ENCODE measurements around the gene LRWD1. TPM values are rescaled to one million over a fixed set of nuclear protein-coding genes. Genes with fewer than 3 reads are reported as not detected.
A peak's percentile ranks its signal among the peaks of the same experiment; 100 is the strongest.
"Not testable (repeated sequence)": the region's sequence is repeated elsewhere in the genome, so short reads cannot be mapped to it uniquely, and the experiment has no call there.

Gene LRWD1
- total RNA-seq, 1 donor from 2014 or later: 16.4 TPM

GRCh38 chr7:102493220-102493935 is 28.6 kb downstream of the LRWD1 start:
- not testable (repeated sequence) for DNase-seq (ENCODE audit: low spot score)
- peak; percentile 70 for ATAC-seq

- DNase-seq (ENCODE audit: low spot score); ATAC-seq: not testable (repeated sequence)
Measured at GRCh38 chr7:102494026-102494425, 29.2 kb downstream of the LRWD1 start.

- ATAC-seq: peak; percentile 52
- DNase-seq (ENCODE audit: low spot score): not testable (repeated sequence)
Measured at GRCh38 chr7:102494473-102495149, 29.8 kb downstream of the LRWD1 start.

GRCh38 chr7:102496861-102497260 is 32.1 kb downstream of the LRWD1 start:
- ATAC-seq; DNase-seq (ENCODE audit: low spot score): not testable (repeated sequence)

GRCh38 chr7:102497308-102497707 is 32.5 kb downstream of the LRWD1 start:
- ATAC-seq (peak; percentile 31), DNase-seq (ENCODE audit: low spot score) (peak; percentile 46)

DNA sequence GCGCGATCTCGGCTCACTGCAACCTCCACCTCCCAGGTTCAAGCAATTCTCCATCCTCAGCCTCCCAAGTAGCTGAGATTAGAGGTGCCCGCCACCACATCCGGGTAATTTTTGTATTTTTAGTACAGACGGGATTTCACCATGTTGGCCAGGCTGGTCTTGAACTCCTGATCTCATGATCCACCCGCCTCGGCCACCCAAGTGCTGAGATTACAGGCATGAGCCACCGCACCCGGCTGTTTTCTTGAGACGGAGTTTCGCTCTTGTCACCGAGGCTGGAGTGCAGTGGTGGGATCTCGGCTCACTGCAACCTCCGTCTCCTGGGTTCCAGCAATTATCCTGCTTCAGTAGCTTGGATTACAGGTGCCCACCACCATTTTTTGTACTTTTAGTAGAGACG is 33.5 kb downstream of the LRWD1 start:
- not testable (repeated sequence) for DNase-seq (ENCODE audit: low spot score); ATAC-seq

DNA sequence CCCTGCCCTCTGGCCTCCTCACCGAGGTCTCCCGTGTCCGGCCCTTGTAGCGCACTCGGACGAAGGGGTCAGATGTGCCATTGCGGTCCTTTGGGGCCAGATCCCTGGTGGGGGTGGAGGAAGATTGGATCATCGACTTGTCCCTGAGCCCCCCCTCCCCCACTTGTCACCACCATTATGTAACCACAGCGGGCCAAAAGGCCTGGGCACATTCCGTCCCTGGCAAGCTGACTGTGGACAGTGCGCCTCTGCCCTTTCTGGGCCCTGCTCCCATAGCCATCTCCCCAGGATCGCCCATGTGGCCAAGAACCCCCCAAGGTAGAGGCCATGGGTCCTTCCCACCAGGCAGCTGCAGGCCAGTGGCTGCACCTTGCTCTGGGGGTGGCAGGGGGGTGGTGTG is 38.4 kb downstream of the LRWD1 start:
- ATAC-seq: peak; percentile 66

GRCh38 chr7:102505298-102506185 is 40.8 kb downstream of the LRWD1 start:
- ATAC-seq: not testable (repeated sequence)
- peak; percentile 38 for DNase-seq (ENCODE audit: low spot score)

More for the DNA sequence above, 38.4 kb downstream of the LRWD1 start:
- DNase-seq (ENCODE audit: low spot score): not testable (repeated sequence)

- ATAC-seq: not testable (repeated sequence)
- peak; percentile 41 for DNase-seq (ENCODE audit: low spot score)
Measured at GRCh38 chr7:102507410-102508088, 42.8 kb downstream of the LRWD1 start.

DNA sequence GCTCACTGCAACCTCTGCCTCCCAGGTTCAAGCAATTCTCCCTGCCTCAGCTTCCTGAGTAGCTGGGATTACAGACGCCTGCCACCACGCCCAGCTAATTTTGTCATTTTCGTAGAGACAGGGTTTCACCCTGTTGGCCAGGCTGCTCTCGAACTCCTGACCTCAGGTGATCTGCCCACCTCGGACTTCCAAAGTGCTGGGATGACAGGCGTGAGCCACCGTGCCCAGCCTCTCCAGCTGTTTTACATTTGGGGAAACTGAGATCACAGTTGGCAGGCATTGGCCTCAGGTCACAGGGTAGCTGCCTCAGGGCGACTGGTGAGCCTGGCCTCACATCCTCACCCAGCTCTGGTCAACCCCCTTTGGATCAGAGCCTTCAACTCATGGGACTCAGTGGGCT is 45.8 kb downstream of the LRWD1 start:
- not testable (repeated sequence) for ATAC-seq
- peak; percentile 40 for DNase-seq (ENCODE audit: low spot score)

DNA sequence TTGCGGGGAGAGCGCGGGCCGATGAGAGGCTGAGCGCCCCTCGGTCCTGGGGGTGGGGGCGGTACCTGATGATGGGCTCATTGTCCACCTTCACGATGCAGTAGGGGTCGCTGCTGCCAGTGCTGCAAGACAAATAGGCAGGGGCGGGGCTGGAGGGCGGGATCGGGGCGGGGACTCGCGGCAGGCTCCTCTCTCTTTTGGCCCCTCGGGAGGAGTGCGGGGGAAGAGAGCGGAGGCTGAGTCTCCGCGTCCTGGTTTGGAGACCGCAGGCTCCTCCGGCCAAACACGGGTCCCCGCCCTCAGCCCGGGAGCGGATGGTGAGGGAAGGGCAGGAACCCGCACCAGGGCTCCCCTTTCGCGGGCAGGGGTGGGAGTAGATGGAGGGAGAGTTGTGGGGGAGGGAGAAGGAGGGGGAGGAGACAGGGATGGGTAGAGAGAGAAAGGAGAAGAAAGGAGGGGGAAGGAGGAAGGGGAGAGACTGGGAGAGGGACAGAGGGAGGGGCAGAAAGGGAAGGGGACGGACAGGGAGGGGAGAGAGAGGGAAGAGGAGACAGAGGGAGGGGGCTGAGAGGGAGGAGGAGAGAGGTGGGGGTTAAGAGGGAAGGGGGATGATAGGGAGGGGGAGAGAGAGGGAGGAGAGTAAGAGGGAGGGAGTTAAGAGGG is 47.2 kb downstream of the LRWD1 start:
- not testable (repeated sequence) for DNase-seq (ENCODE audit: low spot score)
- peak; percentile 38 for ATAC-seq

DNA sequence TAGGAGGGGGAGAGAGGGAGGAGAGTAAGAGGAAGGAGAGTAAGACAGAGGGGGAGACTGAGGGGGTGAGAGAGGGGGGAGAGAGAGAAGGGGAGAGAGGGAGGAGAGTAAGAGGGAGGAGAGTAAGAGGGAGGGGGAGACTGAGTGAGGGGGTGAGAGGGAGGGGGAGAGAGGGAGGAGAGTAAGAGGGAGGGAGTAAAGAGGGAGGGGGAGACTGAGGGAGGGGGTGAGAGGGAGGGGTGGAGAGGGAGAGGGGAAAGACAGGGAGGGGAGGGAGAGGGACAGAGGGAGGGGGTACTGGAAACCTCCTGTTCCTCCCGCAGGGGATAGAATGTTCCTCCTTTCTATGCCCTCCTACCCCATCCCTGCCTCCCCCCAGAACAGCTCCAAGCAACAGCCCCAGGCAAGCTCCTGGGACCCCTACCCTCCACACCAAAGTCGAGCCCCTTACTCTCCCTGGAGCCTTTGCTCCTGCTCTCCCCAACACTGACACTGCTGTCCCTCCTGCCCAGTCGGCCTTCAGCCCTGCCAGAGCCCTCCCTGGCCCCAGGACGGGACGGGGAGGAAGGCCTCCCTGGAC is 47.9 kb downstream of the LRWD1 start:
- peak; percentile 45 for DNase-seq (ENCODE audit: low spot score)
- ATAC-seq: not testable (repeated sequence)

- not testable (repeated sequence) for ATAC-seq; DNase-seq (ENCODE audit: low spot score)
Measured at GRCh38 chr7:102514881-102515721, 50.3 kb downstream of the LRWD1 start.

GRCh38 chr7:102515889-102516288 is 51.1 kb downstream of the LRWD1 start:
- ATAC-seq; DNase-seq (ENCODE audit: low spot score): not testable (repeated sequence)

GRCh38 chr7:102516951-102517350 is 52.2 kb downstream of the LRWD1 start:
- ATAC-seq: peak; percentile 26

DNA sequence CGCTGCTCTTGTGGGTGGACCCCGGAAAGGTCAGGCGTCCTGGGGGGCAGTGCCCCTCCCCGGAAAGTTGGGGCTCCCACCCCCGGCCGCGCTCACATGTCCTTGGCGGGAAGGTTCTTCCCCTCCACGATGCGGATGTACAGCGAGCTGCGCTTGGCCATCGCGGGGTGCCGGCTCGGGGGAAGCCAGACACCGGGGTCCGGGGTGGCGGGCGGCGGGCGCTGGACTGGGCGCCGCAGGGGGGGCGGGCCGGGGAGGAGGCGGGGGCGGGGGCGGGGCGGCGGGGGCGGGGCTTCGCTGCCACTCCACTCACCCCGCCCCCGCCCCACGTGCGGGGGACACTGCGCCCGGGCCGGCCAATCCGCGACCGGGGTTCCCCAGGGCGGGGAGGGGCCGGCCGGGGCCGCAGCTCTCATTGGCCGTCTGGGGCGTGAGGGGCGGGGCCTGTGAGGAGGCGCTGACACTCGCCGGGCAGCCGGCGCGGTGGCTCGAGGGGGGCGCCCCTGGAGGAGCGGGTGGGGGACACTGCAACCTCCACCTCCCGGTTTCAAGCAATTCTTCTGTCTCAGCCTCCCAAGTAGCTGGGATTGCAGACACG is 52.9 kb downstream of the LRWD1 start, which contains the start of gene RASA4B:
TSS of gene RASA4B (minus strand) at position 228 of the 598 bp plus-strand sequence. CDS start at position 161, 67 bp downstream.
- DNase-seq (ENCODE audit: low spot score): peak; percentile 43
- ATAC-seq: peak; percentile 96

More at GRCh38 chr7:102516951-102517350, 52.2 kb downstream of the LRWD1 start:
- DNase-seq (ENCODE audit: low spot score): not testable (repeated sequence)

GRCh38 chr7:102520797-102521196 is 56.0 kb downstream of the LRWD1 start:
- DNase-seq (ENCODE audit: low spot score); ATAC-seq: not testable (repeated sequence)
